Tongue (tissue), 2 donors: ENCODE data around the gene PRDM5. TPM values are rescaled to one million over a fixed set of nuclear protein-coding genes. Genes with fewer than 3 reads are reported as not detected.
A peak's percentile ranks its signal among the peaks of the same experiment; 100 is the strongest.

Experiments used
- DNase-seq: peaks from one replicate; pipeline ENCODE4 v3.0.0-alpha.2; 2015
- total RNA-seq: library from RNA; depleted of rRNA; stranded (reverse); fragments of >200 nt; gene quantifications from one replicate; pipeline ENCODE4 v1.2.3, GENCODE V29; 2014

PRDM5 gene
- total RNA-seq, 1 donor from 2014 or later = 36.4 TPM

DNA sequence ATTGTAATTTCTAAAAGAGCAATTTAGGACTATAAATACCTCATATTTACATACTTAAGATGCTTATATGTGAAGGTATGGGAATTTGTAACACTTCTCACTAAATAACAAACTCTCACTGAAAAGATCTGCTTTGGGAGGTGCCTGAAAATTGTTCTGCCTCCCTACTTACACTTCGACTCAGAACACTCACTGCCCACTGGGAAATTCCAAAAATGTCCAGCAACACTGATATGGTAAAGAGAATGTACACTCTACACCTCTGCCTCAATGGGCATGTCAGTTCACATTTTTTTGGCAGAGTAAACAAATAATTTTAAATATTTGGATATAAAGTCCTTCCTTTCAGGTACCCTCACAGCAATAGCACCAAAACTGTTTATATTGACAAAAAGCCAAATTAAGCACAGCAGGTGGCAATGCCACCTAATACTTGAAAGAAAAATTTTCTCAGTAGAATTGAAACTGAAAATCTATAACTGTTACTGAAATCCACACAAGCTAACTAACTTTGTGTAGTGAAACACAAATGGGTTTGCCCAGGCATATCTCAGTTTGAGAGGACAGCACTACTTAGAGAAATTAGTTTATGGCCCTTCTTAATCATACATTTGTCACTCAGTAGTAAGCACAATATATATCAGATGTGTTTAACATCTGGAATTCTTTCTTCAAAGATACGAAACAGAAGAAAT is 67.1 kb downstream of the PRDM5 start:
- no peak for DNase-seq

DNA sequence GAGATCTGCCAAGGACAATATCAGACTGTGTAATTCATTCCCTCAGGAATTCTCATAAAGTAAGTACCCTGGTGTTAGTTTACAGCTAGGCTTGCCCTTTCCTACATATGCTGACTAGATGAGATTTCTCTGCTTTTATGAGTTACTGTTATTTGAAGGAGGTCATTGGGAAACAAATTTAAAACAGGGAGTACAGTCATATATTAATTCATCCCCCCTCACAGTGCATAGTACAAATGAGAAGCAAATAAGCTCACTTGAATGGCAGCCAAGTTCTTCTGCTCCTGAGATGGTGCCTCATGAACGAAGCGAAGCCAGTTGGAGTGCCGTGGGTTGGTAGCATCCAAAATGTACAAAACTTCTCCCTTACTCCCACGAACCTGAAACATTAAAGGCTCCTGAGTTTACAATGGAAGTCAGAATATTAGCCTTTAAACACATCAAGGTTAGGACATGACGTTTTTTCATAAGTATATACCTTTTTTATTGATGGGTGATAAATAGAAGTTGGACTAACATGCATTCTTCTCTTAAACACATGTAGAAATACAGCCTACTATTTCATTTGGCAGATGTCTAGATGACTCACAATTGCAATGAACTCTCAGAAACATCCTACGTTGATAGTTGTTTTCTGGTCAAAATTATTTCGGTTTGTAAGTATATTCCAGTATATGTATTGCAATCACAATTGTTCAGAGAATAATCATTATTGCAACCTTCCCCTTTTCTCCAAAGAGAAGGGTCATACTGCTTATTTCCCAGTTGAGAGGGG is 69.2 kb downstream of the PRDM5 start:
- DNase-seq = no peak

DNA sequence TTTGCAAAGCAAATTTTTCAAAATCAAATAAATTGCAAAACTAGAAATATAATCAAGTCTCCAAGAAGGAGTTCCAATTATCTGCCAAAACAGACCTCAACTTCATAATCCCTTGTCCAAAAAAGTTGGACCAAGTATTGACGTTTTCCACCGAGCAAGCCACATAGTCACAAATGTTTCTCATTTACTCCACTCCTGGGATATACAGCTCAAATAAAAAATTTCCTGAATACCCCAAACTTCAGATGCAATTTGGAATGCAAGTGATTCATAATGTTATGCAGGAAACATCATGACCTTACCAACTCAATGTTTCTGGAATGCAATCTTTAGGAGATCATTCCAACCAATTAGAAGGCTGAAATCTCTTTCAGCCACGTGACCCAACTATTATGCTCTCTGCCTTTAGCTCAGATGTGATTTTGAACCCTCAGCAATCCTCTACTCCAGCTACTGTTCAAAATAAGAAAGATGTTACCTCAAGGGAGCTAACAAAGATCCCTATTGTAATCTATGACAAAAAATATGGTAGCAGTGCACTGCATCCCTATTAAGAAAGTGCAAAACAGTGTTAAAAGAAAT is 72.4 kb downstream of the PRDM5 start:
- DNase-seq = peak; percentile 57

DNA sequence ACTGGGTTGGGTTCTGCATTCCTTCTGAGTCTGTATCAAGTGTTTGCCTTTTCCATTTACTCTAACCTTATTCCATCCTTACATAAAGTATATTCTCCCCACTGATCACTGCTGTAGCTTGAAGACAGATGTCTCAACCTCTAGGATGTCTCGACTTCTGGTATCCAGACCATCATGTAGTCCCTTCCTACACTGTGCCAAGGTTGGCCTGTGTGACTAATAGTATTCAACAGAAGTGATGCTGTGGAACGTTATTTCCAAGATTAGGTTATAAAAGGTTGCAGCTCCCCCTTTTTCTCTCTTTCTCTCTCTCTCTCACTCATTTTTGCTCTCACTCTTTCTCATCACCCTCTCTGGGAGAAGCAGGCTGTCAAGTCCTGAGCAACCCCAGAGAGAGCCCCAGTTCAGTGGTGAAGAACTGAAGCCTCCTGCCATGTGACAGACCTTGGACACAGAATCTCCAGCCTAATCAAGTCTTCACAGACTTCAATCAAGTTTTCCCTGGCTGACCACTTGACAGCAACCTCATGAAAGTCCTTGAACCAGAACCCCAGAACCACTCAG is 75.4 kb downstream of the PRDM5 start:
- DNase-seq = no peak

DNA sequence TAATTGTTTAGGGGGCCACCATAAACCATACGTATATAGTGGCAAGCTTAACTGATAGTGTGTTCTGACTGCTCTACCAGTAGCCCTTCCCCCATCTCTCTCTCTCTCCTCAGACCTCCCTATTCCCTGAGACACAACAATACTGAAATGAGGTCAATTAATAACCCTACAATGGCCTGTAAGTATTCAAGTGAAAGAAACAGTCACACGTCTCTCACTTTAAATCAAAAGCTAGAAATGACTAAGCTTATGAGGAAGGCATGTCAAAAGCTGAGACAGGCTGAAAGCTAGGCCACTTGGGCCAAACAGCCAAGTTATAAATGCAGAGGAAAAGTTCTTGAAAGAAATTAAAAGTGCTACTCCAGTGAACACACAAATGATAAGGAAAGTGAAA is 78.0 kb downstream of the PRDM5 start:
- no peak for DNase-seq

- DNase-seq = peak; percentile 13
These were observed 78.5 kb downstream of the PRDM5 start for GRCh38 chr4:120843849-120844527.

- DNase-seq = peak; percentile 41
These were observed 80.5 kb downstream of the PRDM5 start for GRCh38 chr4:120842031-120842430.

DNA sequence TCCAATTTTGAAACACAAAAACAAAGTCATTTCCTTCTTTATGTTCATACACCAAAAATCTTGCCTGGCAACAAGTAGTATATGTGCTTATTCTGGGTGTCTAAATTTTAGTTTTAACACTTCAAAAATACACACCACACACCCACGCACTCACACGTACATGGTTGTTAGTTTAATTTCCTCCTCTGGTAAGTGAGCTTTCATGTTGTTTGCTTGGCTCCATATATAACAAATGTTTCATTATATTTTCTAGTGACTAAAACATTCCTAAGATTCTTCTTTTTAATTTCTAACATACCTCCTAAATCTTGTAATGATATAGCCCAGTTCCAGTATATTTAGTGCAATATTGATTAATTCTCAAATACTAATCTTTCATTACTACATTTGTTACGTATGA is 80.9 kb downstream of the PRDM5 start:
- DNase-seq = no peak

- DNase-seq = no peak
These were observed 82.4 kb downstream of the PRDM5 start for GRCh38 chr4:120839974-120840751.

- DNase-seq = no peak
These were observed 83.1 kb downstream of the PRDM5 start for GRCh38 chr4:120839334-120839973.

GRCh38 chr4:120838784-120839183 is 83.7 kb downstream of the PRDM5 start:
- DNase-seq = no peak

DNA sequence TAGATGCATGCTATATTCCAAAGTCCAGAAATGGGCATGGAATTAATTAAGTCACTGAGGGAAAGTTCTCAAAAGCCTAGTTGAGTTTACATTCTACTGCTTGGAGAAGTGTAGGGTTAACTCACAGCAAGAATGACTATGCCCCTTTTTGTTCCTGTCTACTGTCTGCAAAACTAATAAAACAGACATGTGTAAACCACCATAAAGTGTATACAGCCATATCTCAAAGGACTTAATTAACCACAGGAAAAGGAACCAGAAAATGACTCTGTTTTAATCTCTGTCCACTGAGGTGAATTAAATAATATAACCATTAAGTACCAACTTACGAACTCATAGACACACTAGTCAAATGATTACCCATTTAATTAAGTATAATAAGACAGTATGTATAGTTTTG is 84.9 kb downstream of the PRDM5 start:
- DNase-seq = no peak

- DNase-seq = no peak
These were observed 87.2 kb downstream of the PRDM5 start for GRCh38 chr4:120835342-120835741.

DNA sequence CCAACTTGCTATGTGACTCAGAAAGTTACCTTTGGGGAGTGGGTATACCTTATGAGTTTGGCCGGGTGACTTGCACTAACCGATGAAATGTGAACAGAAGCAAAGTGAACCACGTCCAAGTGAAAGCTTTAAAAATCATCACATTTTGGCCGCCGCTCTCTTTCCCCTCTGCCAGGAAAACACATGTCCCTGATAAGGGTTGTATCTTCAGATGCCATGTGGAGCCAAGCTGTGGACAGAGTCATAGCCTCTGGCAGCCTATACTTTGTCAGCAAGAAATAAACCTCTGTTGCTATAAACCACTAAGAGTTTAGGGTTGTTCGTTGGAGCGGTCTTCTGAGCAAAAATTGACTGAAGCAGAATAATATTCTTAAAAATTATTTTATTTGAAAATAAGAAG is 92.3 kb downstream of the PRDM5 start:
- DNase-seq = no peak

GRCh38 chr4:120829113-120829831 is 93.3 kb downstream of the PRDM5 start:
- peak; percentile 38 for DNase-seq

DNA sequence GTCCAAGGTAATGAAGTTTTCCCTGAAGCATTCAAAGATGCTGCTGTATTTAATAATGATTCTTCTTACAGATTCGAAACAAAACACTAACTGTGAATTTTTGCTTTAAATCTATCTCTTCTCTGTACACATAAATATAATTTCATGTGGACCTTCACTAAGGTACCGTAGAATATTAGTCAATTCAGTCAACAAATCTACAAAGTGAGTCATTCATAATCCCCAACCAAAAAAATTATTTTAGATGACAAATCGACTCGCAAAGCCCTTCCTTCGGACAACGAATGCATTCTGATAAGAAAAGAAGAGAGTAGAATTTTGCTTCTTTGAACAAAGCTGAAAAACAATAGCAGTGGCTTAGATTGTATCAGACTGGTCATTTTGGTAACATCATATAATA is 95.7 kb downstream of the PRDM5 start:
- DNase-seq = no peak

DNA sequence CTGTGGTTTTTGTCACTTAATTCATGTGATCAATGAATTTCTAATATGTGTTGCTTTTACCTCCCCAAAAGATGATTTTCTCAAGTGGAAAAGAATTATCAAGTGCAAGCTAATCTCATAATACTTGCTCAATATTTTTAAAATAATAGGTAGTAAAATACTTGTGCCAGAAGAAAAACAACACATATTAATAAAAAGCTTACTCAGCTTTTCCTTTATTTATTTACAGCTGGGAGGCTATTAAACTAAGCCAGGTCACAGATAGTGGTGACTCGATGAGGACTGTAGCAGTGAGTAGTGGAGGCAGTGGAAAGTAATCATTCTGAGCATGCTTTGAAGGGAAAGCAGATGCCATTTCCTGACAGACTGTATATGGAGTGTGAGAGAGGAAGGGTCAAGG is 96.1 kb downstream of the PRDM5 start:
- no peak for DNase-seq

DNA sequence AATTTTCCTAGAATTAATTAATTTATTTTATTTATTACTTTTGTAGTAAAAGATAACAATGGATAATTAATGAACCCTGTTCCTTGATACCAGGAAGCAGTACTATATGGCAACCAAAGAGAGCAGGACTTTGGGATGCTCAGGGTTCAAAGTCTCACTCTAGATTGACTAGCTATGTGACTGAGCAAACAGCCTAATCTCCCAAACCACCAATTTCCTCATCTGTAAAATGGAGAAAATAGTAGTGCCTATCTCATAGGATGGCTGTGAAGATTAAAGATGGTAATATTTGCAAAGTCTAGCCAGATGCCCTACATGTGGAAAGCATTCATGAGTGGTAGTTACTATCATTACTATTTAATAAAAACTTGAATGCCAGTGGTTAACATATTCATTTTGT is 97.6 kb downstream of the PRDM5 start:
- no peak for DNase-seq

DNA sequence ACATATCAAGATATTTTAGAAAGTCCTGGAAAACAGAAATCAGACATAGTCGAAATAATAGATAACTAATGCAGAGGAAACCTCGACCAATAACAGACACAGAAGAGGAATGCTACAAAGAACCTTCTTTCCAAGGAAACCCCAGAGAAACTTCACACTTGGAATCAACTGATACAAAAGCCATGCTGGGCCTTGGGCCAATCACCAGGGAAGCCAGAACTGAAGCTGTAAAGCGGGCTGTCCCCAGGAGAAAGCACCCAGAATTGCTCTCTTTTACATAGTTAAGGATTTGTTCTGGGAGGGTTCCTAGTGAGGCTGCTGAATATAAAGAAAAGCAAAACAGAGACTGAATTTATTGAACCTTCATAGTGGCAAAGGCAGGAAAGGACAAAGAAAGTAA is 100.5 kb downstream of the PRDM5 start:
- DNase-seq = no peak

- DNase-seq = no peak
These were observed 101.5 kb downstream of the PRDM5 start for GRCh38 chr4:120821029-120821428.
